KMS-11 (cell line): ENCODE results near the gene CMTM2.

Experiments used
- H2AFZ ChIP-seq: fragments of 200-600 bp; sonication (generic); 2 replicates; pipeline ENCODE4 v1.6.1; 2016; ENCODE audit warnings: antibody characterized with exemption, mixed run types, low read depth
- H3K27ac ChIP-seq: fragments of 200-600 bp; sonication (generic); 2 replicates; pipeline ENCODE4 v1.6.1; 2016; ENCODE audit warnings: mild to moderate bottlenecking, mixed run types
- H3K27me3 ChIP-seq: fragments of 200-600 bp; sonication (generic); 2 replicates; pipeline ENCODE4 v1.6.1; 2017; ENCODE audit warnings: mild to moderate bottlenecking, low read depth, mixed run types, moderate library complexity; ENCODE audit not compliant: insufficient read depth
- H3K36me3 ChIP-seq: fragments of 200-600 bp; sonication (generic); 2 replicates; pipeline ENCODE4 v1.6.1; 2017; ENCODE audit warnings: mild to moderate bottlenecking, mixed run types; ENCODE audit not compliant: insufficient read depth
- H3K4me1 ChIP-seq: fragments of 200-600 bp; sonication (generic); 2 replicates; pipeline ENCODE4 v1.6.1; 2016; ENCODE audit warnings: mild to moderate bottlenecking, low read depth, mixed run types; ENCODE audit not compliant: poor library complexity, severe bottlenecking
- H3K4me2 ChIP-seq: fragments of 200-600 bp; sonication (generic); 2 replicates; pipeline ENCODE4 v1.7.0; 2016; ENCODE audit warnings: mild to moderate bottlenecking, mixed run types
- H3K4me3 ChIP-seq: fragments of 200-600 bp; sonication (generic); IDR thresholded peaks from 2 replicates; pipeline ENCODE4 v1.6.1; 2017; ENCODE audit warnings: low read depth, low read length, mixed read lengths; ENCODE audit not compliant: insufficient read depth
- H3K79me2 ChIP-seq: fragments of 200-600 bp; sonication (generic); 2 replicates; pipeline ENCODE4 v1.6.1; 2016; ENCODE audit warnings: low read depth, mixed run types; ENCODE audit not compliant: insufficient read depth
- H3K9ac ChIP-seq: fragments of 200-600 bp; sonication (generic); 2 replicates; pipeline ENCODE4 v1.6.1; 2016; ENCODE audit warnings: mild to moderate bottlenecking, mixed run types
- H4K20me1 ChIP-seq: fragments of 200-600 bp; sonication (generic); 2 replicates; pipeline ENCODE4 v1.6.1; 2016; ENCODE audit warnings: mild to moderate bottlenecking, mixed run types; ENCODE audit not compliant: insufficient read depth
- CTCF ChIP-seq: fragments of 200-600 bp; sonication (generic); conservative IDR thresholded peaks from 2 replicates; pipeline ENCODE4 v1.6.1; 2017; ENCODE audit warnings: low read depth, mild to moderate bottlenecking, antibody characterized with exemption, low read length, moderate library complexity, mixed read lengths

Gene CMTM2

DNA sequence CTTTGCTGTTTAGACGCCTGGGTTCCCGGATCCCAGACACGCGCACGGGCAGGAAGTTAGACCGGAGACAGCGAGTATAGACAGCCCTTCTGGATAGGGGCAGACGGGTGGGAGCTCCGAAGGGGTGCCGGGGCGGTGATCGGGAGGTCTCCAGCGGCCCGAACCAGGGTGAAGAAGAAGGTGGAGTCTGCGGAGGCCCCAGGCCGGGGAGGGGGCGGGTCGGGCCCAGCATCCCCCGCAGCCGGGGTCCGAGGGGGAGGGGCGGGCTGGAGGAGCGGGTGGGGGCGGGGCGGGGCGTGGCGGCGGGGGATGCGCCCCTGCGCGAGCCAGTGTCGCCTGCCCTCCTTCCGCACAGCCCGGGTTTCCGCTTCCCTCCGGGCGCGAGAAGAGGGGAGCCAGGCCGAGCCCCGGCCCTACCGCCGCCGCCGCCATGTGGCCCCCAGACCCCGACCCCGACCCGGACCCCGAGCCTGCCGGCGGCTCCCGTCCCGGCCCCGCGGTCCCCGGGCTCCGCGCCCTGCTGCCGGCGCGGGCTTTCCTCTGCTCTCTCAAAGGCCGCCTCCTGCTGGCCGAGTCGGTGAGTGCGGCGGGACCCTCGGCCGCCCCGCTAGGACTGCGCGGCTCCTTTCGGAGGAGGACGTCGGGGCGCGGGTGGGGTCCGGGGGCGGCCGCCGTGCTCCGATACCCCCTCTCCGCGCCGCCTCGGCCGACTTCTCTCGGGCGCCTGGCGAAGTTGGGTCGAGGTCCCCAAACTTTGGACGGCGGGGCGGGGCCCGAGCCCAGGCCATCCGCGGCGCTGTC is 25.3 kb downstream of the CMTM2 start, which contains the start of gene CMTM3:
CMTM3 (plus strand) TSS at position 329 of the 801 bp plus-strand sequence; CDS start at position 431, 102 bp downstream.
- no peaks in the 10 kb centered on the region for H3K36me3 ChIP-seq
- TF ChIP-seq CTCF: peak; percentile 51
- H3K79me2 ChIP-seq: no peaks in the 10 kb centered on the region
- H3K4me2 ChIP-seq: peak within 1 kb of the TSS; percentile 71
- H3K9ac ChIP-seq: peak within 1 kb of the TSS; percentile 52; the same call in 1 of the 2 replicates
- 0 out of 2 replicates have a peak within 1 kb of the TSS, but pooled peaks have one; percentile 8 for H3K27ac ChIP-seq
- peaks cover 23% of the 10 kb centered on the region for H3K4me1 ChIP-seq
- H4K20me1 ChIP-seq: no peaks in the 10 kb centered on the region
- H3K27me3 ChIP-seq: no peaks in the 10 kb centered on the region; the same call in 1 of the 2 replicates
- peak within 1 kb of the TSS; percentile 72 for H2AFZ ChIP-seq
- no peak within 1 kb of the TSS for H3K4me3 ChIP-seq

GRCh38 chr16:66605177-66605978 is 26.1 kb downstream of the CMTM2 start:
- no peak; the same call in 1 of the 2 replicates for TF ChIP-seq CTCF
- Histone ChIP-seq H3K79me2 (no peaks in the 10 kb centered on the region), H3K36me3 (no peaks in the 10 kb centered on the region), H3K4me2 (peak overlapping the region; percentile 33; the same call in 1 of the 2 replicates), H3K9ac (peak overlapping the region; percentile 30; the same call in 1 of the 2 replicates), H3K27ac (no peak overlapping the region), H2AFZ (peak overlapping the region; percentile 72), H3K4me3 (no peak overlapping the region), H4K20me1 (no peaks in the 10 kb centered on the region), H3K27me3 (no peaks in the 10 kb centered on the region; the same call in 1 of the 2 replicates), H3K4me1 (peaks cover 23% of the 10 kb centered on the region)

- H3K27me3 ChIP-seq: no peaks in the 10 kb centered on the region; the same call in 1 of the 2 replicates
- H3K36me3 ChIP-seq: no peaks in the 10 kb centered on the region
- H3K4me3 ChIP-seq: no peak overlapping the region
- H3K4me2 ChIP-seq: no peak overlapping the region
- no peak overlapping the region for H3K9ac ChIP-seq
- no peak for TF ChIP-seq CTCF
- no peak overlapping the region for H3K27ac ChIP-seq
- H3K79me2 ChIP-seq: no peaks in the 10 kb centered on the region
- H4K20me1 ChIP-seq: no peaks in the 10 kb centered on the region
- peaks cover 23% of the 10 kb centered on the region for H3K4me1 ChIP-seq
- H2AFZ ChIP-seq: no peak overlapping the region
Observed at GRCh38 chr16:66605979-66606751, 26.9 kb downstream of the CMTM2 start.
